Fibroblast of skin of back (primary cell): ENCODE data around the gene ITGA7. TPM values are rescaled to one million over a fixed set of nuclear protein-coding genes. Genes with fewer than 3 reads are reported as not detected.
A peak's percentile ranks its signal among the peaks of the same experiment; 100 is the strongest.

Source experiments
- DNase-seq: peaks from one replicate; pipeline ENCODE4 v3.0.0-alpha.2; 2013
- polyA plus RNA-seq, 2 experiments: library from polyadenylated mRNA; unstranded; fragments of 120-200 nt; gene quantifications; one replicate each; pipeline ENCODE4 v1.2.1, GENCODE V29; 2013; ENCODE audit not compliant: insufficient read length in 2 of 2

ITGA7 gene, protein sequence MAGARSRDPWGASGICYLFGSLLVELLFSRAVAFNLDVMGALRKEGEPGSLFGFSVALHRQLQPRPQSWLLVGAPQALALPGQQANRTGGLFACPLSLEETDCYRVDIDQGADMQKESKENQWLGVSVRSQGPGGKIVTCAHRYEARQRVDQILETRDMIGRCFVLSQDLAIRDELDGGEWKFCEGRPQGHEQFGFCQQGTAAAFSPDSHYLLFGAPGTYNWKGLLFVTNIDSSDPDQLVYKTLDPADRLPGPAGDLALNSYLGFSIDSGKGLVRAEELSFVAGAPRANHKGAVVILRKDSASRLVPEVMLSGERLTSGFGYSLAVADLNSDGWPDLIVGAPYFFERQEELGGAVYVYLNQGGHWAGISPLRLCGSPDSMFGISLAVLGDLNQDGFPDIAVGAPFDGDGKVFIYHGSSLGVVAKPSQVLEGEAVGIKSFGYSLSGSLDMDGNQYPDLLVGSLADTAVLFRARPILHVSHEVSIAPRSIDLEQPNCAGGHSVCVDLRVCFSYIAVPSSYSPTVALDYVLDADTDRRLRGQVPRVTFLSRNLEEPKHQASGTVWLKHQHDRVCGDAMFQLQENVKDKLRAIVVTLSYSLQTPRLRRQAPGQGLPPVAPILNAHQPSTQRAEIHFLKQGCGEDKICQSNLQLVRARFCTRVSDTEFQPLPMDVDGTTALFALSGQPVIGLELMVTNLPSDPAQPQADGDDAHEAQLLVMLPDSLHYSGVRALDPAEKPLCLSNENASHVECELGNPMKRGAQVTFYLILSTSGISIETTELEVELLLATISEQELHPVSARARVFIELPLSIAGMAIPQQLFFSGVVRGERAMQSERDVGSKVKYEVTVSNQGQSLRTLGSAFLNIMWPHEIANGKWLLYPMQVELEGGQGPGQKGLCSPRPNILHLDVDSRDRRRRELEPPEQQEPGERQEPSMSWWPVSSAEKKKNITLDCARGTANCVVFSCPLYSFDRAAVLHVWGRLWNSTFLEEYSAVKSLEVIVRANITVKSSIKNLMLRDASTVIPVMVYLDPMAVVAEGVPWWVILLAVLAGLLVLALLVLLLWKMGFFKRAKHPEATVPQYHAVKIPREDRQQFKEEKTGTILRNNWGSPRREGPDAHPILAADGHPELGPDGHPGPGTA
- 40.2 TPM for polyA plus RNA-seq (2013, experiment 1 of 2; ENCODE audit: insufficient read length)
- polyA plus RNA-seq (2013, experiment 2 of 2; ENCODE audit: insufficient read length), result 71.5 TPM

DNA sequence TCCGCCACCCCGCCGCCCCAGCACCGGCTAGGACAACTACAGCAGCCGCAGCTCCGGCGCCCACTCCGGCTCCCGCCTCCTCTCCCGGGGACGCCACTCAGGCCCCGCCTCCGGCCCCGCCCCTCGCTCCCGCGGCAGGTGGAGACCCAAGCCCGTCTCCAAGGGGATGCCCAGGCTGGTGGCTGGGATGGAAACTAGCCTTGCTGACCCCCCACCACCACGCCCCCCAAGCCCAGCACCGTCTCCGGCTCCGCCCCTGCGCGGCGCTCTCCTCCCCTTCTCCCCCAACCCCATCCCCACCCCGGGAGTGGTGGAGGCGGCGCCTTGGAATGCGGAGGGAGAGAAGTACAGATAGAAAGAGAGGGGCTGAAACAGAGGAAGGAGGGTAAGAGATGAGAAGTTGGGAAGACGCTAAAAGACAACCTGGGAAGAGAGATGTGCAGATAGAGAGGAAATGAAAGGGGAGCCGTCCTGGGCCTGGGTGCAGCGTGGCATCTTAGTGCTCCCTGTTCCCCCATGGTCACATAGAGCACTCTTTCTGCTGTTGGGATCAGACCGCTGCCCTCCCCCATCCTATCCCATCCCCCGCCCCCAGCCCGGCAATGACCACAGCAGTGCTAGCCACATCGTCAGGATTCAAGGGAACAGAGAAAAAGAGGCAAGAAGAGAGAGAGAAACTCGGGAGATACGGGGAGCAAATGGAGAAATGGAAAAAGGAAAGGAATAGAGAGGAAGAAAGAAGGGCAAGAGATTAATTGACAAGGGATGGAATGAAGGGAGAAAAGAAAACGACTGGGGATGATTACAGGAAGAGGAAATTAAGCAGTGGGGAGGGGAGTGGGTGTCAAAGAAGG lies at the start of gene ITGA7:
TSS of gene ITGA7 (minus strand) at position 64 of the 854 bp plus-strand sequence. CDS start 222 bp downstream, outside the sequence.
- peak; percentile 56 for DNase-seq

DNA sequence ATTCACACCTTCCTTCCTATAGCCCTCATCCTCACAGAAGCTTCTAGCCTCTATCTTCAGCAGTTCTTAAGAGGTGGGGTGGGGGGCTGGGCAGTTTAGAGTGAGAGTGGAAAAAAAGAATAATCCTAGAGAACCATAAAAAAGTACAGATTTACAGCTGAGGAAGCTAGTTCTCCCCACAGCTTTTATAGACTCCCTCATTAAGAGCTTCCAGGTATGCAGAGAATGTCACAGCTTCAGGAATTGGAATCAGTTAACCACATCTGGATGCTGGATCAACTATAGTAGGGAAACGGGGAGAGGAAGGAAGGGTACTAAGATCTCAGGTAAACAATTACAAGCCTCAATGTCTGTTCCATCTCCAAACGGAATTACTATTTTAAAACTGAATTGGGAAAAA lies 47.5 kb upstream of the ITGA7 start:
- DNase-seq, result no peak

DNA sequence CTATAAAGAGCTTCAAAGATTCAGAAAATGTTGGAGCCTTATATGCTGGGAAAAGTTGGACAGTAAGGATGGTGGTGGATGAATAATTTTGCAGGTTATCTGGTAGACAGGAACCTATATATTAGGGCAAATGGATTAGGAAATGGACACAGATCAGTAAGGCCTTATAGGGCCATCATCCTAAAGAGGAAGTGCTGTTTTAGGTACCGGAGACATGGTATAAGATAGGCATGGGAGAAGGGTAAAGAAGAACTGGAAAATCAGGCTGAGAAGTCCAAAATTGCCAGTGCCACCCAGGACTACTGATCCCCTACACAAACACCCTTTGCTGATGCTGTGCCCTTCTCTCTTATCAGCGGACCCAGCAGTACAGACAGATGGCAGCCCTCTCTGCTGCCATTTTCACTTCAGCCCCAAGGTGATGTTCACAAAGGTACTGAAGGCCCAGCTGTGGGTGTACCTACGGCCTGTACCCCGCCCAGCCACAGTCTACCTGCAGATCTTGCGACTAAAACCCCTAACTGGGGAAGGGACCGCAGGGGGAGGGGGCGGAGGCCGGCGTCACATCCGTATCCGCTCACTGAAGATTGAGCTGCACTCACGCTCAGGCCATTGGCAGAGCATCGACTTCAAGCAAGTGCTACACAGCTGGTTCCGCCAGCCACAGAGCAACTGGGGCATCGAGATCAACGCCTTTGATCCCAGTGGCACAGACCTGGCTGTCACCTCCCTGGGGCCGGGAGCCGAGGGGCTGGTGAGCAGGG lies 40.7 kb upstream of the ITGA7 start:
- DNase-seq, result no peak

DNA sequence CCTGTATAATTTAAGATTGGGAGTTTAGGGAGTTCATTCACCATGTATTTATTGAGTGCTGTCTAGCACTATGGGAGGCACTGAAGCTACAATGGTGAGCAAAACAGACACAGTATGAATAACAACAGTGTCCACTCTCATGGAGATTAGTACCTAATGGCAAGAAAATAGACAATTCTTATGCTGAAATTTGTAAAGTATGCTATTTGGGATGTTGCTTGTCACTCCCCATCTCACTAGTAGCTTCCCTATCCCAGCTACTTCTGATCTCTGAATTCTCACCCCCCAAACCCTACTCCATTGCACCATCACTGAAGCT lies 39.2 kb upstream of the ITGA7 start:
- DNase-seq, result no peak

DNA sequence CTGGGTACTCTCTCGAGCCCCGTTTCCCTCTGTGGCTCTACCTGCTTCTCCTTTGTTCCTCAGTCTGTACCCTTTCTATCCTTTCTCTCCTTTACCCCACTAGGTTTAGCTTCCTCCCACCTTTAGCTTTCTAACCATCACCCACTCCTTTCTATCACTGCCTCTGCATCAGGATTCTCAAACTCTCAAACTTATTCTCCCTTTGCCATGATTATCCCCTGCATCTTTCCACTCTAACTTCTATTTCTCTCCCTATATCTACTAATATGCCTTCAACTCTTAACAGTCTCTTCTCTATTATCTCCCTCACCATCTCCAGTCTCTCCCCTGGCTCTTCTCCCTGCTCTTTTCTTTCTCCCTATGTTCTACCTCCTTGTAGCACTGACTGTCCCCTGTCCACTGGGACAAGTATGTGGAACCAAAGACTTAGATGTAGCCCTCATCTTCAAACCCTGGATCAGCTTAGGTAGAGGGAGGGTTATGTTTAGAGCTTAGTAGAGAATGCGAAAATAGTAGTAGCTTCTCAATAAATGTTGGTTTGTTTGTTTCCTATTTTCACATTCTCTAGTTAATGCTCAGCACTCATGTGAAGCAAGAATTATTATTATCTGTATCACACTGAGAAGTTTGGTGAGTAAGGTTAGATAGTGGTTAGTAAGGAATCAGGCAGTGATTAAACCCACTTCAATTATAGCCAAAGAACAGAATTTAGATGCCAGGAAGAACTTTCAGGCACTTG lies 38.6 kb upstream of the ITGA7 start:
- no peak for DNase-seq

DNA sequence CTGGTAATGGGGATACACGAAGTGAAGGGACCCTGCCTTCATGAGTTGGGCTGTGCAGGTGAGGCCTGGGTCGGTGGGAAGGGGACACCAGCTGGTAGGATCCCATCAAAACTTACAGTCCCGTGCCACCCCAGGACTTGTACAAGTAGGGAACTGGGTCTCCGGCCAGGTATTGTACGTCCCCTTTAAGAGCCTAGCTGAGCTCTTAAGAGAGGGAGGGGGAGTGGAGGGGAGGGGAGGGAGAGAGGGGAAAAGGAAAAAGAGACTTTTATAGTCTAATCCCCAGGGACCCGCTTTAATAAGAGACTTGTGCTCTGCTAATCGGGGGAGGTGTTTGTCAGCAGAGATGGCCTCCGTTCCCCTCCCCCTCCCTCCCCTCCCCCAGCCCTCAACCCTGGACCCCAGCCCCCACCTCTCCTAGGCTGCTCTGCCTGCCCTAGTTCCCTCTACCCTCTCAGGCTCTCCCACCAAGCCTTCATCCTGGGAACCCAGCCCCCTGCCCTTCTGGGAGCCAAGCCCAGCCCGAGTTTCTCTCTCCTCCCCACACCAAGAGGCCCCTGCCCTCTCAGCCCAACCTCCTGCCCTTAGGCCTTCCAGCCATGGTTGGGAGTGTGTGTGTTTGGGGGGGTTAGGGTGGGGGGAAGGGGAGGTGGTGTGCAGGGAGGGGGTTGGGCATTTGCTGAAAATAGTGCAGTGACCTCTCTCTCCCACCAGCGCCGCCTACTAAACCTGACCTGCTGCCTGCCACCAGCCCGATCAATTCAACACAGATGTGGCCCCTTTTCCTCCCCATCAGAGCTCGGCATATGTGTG lies 37.9 kb upstream of the ITGA7 start:
- DNase-seq, result peak; percentile 58

DNA sequence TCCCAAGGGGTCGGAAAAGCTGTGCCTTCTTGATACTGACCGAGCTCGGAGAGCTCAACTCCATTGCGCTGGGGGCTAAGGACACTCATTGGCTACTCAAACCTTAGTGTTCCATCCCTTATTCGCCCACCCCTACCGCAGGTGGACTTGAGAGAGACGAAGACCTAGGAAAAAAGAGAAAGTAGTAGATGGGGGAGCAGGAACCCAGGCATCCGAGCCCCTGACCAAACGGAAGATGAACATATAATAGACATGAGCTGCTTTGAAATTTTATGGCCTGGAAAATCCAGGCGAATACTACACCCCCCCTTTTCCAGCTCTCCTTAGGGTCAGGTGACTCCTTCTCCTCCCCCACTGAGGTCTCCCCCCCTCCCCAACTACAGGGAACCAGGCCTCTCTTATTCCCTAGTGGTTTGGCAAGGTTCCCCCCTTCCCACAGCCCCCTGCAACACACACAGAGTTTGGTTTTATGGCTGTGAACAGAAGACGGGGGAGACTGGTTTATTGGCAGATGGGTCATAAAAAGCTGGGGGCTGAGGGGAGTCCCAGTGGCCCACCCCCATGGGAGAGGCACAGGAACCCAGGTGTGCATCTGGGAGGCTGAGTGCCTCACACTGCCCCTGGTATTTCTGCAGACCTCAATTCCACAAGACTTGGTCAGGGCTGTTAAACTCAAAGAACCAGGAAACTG lies 36.8 kb upstream of the ITGA7 start:
- no peak for DNase-seq

DNA sequence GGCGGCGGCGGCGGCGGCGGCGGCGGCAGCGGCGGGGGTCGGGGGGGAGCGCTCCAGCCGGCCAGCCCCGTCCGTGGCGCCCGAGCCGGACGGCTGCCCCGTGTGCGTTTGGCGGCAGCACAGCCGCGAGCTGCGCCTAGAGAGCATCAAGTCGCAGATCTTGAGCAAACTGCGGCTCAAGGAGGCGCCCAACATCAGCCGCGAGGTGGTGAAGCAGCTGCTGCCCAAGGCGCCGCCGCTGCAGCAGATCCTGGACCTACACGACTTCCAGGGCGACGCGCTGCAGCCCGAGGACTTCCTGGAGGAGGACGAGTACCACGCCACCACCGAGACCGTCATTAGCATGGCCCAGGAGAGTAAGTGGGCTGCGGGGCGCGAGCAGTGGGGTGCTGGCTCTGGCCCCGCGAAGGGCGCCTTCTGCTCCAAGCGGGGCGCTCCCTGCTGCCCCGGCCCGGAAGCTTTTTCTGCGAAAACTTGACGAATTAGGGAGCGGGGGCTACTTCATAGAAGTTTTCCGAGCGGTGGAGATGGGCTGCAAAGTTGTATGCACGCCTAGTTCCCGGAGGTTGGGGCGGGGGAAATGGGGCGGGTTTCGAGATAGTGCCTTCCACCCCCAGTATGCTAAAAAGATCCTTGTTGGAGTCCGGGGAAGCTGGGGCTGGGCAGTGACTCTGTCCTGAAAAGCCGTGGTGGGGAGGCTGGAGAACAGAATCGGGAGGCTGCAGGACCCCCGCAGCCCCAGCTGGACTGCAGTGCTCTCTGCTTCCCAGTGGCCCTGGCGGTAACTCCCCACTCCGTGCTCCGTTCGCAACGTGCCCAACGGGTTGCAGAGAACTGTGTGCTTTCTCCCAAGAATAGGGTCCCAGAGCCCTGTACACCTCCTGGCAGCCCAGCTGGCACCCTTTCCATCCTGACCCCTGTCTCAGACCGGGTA lies 36.0 kb upstream of the ITGA7 start:
- peak; percentile 74 for DNase-seq

DNA sequence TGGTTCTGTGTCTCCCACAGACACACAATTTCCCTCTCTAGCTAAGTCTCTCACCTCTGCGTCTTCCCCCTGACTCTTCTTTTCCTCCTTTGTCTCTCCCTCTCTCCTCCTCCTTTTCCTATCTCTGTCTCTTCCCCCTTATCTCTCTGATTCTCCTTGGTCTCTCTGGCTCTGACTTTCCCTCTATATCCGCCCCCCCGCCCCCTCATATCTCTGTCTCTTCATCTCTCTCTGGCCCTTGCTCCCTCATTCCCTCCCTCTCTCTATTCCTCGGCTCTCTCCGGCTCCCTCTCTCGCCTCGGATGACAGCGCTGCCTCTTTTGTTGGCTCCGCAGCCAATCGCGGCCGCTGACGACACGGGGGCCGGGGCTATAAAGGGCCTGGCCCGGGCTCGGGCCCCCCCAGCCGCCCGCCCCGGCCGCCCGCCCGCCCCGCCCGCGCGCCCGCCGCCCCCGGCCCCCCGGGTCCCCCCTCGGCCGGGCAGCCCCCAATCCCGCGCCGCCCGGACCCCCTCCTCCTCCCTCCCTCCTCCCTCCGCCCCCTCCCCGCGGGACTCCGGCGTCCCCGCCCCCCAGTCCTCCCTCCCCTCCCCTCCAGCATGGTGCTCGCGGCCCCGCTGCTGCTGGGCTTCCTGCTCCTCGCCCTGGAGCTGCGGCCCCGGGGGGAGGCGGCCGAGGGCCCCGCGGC lies 35.2 kb upstream of the ITGA7 start, which contains the start of gene GDF11:
TSS of gene GDF11 (plus strand) at position 404 of the 687 bp plus-strand sequence. CDS start at position 599, 195 bp downstream.
- DNase-seq, result peak; percentile 86

DNA sequence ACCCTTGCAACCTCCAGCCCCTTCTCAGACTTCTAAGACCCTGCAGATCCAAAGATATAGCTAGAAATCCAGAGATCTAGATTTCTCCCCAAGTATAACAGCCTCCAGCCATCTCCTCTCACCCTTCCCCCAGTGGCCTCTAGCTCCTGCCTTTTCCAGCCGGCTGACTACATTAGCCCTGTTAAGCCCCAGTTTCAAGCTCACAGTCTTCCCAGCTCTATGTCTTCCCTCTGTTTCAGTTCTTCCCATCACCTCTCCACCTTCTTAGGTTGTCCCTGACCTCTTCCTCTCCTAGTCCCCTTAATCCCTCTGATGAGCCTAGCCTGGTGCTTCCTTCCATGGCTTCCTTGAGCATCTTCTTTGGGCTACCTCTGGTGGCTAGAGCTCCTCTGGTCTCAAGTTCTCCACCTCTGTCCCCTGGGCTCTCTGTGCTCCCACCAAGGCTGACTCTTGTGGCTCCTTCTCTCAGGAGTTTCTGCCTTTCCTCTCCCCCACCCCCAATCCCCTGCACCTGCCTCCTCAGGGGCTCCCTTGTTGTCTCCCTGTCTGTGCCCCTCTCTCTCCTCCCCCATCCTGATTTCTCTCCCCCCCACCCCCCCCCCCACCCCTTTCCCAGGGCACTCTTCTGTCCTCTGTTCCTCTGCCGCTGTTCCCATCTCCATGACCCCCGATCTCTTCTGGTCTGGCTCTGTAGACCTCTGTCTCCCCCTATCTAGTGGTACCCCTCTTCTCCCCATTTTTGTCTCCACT lies 34.4 kb upstream of the ITGA7 start:
- DNase-seq, result no peak

DNA sequence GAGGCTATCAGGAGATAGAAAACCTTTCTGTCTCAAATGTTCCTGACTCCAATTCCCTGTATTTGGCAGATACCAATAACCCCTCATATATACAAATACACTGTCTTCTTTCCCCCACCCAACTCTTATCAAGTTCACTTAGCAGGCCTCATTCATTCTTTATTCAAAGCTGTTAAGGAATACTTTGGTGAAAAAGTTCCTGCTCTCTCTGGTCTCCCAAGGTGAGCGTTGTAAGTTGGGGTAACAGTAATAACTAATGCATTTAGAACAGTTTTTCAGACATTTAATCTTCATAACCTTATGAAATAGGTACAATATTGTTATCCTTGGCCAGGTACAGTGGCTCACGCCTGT lies 31.3 kb upstream of the ITGA7 start:
- no peak for DNase-seq

DNA sequence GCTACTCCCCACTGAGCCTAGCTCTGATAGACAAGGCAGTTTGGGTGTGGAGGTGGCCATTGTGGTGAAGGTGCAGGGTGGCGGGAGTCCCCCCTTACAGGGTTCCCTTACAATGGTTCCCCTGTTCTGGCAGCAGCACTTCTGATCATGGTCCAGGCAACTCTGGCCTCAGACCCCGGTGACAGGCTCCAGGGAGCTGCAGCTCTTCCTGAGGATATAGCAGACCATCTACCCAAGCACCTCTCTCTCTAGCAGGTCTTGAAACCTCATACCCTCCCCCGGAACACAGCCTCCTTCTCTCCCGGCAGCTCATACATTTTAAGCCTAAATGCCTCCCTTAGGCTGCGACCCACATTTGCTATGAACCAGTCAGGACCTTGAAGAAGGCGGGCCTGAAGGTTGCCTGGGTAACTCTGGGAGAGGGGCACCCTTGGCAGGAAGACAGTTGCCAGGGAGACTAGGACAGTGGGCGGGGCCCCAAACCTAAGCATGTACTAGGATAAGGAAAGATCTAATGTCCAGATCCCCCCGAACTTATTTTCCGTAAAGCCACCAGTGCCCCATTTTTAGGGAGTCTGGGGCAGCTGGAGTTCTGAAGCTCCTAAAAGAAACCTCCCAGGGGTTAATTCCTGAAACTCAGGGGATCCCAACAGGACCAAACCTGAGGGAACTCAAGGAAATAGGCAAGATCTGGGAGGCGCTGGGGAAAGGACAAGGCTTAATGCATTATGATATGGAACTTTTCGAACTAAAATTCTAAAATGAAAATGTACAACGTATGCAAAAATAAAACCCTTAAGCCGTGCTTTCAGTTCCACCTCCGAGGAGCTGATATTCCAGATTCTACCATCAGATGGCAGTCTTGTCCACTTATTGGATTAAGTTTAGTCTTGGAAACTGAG lies 30.7 kb upstream of the ITGA7 start:
- peak; percentile 90 for DNase-seq

DNA sequence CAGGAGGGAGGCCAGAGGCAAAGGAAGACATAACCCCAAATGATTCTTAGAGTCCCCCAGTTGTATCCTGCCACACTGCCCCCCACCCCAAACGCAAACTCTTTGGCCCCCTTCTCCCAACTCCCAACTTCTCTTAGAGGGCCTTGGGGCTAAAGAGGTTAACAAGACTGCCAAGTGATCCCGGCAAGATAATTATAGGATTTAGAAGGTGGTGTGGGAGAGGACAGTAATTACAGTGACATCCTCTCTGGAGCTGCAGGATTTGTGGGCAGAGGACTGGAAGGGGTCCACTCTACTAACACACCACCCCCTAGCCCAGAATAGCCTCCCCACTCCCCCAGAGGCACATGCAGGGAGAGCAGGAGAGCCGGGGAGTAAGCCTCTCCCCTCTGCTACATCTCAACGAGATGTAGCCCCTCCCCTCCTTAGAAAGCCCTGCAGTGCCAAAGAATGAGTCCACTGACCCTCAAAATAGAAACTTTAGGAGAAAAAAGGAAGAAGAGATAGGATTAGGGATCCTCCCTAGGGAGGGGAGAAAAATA lies 29.9 kb upstream of the ITGA7 start:
- DNase-seq, result no peak

DNA sequence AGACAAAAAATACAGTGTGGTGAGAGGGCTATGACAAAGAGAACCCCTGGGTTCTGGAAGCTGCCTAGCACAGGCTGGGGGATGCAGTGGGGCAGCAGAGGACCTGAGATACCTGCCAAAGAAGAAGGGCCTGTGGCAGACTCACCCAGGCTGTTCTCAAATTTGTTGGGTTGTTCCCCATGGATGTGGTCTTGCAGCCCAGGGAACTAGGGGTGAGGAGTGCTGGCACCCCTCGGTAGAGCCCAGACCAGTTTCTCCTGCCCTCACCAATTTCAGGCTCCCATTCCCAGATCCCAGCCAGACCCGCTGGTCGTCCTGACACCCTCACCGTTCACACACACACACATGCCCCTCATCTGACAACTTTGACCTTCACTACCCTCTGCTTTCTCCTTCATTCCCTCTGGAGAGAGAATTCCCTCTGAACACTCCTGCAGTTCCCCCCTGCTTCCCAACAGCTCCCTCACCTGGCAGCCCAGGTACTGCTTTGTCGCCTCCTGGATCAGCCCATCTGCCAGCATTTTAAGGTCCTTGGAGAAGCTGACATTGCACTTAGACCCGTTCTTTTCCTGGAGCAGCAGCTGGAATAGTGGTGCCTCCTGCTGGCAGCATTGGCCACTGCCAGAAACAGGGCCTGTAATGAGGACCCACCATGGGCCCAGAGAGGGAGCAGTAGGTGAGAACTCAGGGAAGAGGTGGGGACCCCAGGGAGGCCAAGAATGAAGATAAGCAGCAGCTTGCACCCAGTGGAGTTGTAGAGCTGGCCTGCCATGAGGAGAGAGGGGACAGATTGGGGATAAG lies 29.3 kb upstream of the ITGA7 start:
- peak; percentile 68 for DNase-seq
